Spinal cord (tissue), 10 donors: Measurements from ENCODE around the gene CTRL. TPM values are rescaled to one million over a fixed set of nuclear protein-coding genes. Genes with fewer than 3 reads are reported as not detected.
A peak's percentile ranks its signal among the peaks of the same experiment; 100 is the strongest.

Experiments
- DNase-seq, 6 donors: peaks; one replicate each; pipeline versions ENCODE4 v3.0.0 to v3.0.0-alpha.2; 2013 to 2015; ENCODE audit warnings: low spot score in 6 of 6, low read depth in 4 of 6
- H3K27ac ChIP-seq: one replicate; pipeline ENCODE4 v1.5.1; 2013; ENCODE audit warnings: low read depth, low read length, control low read depth
- H3K27me3 ChIP-seq: one replicate; pipeline ENCODE4 v1.6.1; 2013; ENCODE audit warnings: low read length; ENCODE audit not compliant: control insufficient read depth, insufficient read depth
- H3K36me3 ChIP-seq: one replicate; pipeline ENCODE4 v1.6.1; 2013; ENCODE audit warnings: low read length; ENCODE audit not compliant: control insufficient read depth, insufficient read depth
- H3K4me1 ChIP-seq: one replicate; pipeline ENCODE4 v1.6.1; 2013; ENCODE audit warnings: low read length; ENCODE audit not compliant: control insufficient read depth, insufficient read depth
- H3K4me3 ChIP-seq: one replicate; pipeline ENCODE4 v1.5.1; 2013; ENCODE audit warnings: low read depth, low read length, control low read depth
- H3K9me3 ChIP-seq: one replicate; pipeline ENCODE4 v1.6.1; 2013; ENCODE audit warnings: low read length; ENCODE audit not compliant: control insufficient read depth, insufficient read depth
- WGBS: methylation state at CpG from one replicate; pipeline ENCODE4 v1.1.5; 2013; ENCODE audit warnings: missing lambda C conversion rate; ENCODE audit not compliant: insufficient coverage; 5-methylcytosine and 5-hydroxymethylcytosine counted together
- polyA plus RNA-seq, 2 donors: library from polyadenylated mRNA; unstranded; fragments of 120-200 nt; gene quantifications; one replicate each; pipeline ENCODE4 v1.2.1, GENCODE V29; 2013; ENCODE audit not compliant: insufficient read length in 2 of 2
- small RNA-seq: library from RNA; depleted of rRNA; stranded (forward); fragments of <200 nt; gene quantifications from one replicate; pipeline ENCODE3, GENCODE V24; 2014; ENCODE audit warnings: low replicate concordance
- total RNA-seq, 2 donors: library from RNA; depleted of rRNA in 1 of 2; stranded (reverse); fragments of 120-200 nt in 1 of 2; fragments of >200 nt in 1 of 2; gene quantifications; one replicate each; pipeline versions ENCODE4 v1.2.3 to v1.2.4, GENCODE V29; 2013 to 2014
- donor health status: healthy.

Gene CTRL
- total and polyA plus RNA-seq, 4 donors = 0.89 to 8.1 (median 3.0) TPM

DNA sequence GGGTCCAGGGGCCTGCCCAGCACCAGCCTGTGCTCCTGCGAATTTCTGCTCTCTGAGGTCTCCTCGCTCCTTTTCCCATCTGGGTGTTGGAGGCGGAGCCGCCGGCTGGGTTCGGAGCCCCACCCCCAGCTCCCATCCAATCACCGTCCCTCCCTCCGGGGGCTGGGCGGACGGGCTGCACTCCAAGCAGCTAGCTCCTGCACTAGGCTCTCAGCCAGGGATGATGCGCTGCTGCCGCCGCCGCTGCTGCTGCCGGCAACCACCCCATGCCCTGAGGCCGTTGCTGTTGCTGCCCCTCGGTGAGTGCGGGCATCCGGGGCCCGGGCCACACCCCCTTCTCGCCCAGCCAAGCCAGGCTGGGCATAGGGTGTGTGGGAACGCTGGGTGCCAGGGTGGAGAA is 47.0 kb downstream of the CTRL start, which contains the start of gene NRN1L:
NRN1L (plus strand) TSS at position 202 of the 400 bp plus-strand sequence; CDS start at position 221, 19 bp downstream.
- Histone ChIP-seq H3K4me1 (peaks cover 26% of the 10 kb centered on the region), H3K27ac (peak within 1 kb of the TSS; percentile 33), H3K9me3 (no peaks in the 10 kb centered on the region), H3K4me3 (peak within 1 kb of the TSS; percentile 7), H3K27me3 (no peaks in the 10 kb centered on the region), H3K36me3 (peaks cover 68% of the 10 kb centered on the region)
- DNase-seq = peak in 5 of 6 donors; percentile 52 to 94 (median 75)
- 6% methylated on average over 22 of the region's 22 CpGs for WGBS

GRCh38 chr16:67883872-67884261 is 47.8 kb downstream of the CTRL start:
- no peak overlapping the region for H3K4me3 ChIP-seq
- 59% methylated on average over 11 of the region's 11 CpGs for WGBS
- H3K4me1 ChIP-seq = peaks cover 26% of the 10 kb centered on the region
- peaks cover 77% of the 10 kb centered on the region for H3K36me3 ChIP-seq
- no peaks in the 10 kb centered on the region for H3K27me3 ChIP-seq
- DNase-seq = peak in 2 of 6 donors; percentile 34 to 57
- peak overlapping the region; percentile 33 for H3K27ac ChIP-seq
- H3K9me3 ChIP-seq = no peaks in the 10 kb centered on the region

GRCh38 chr16:67883146-67883871 is 48.4 kb downstream of the CTRL start:
- peaks cover 82% of the 10 kb centered on the region for H3K36me3 ChIP-seq
- H3K27me3 ChIP-seq = no peaks in the 10 kb centered on the region
- no peak for DNase-seq
- H3K9me3 ChIP-seq = no peaks in the 10 kb centered on the region
- H3K27ac ChIP-seq = no peak overlapping the region
- H3K4me3 ChIP-seq = no peak overlapping the region
- H3K4me1 ChIP-seq = peaks cover 23% of the 10 kb centered on the region
- 87% methylated on average over 3 of the region's 6 CpGs for WGBS

- Histone ChIP-seq H3K4me3 (no peak overlapping the region), H3K27ac (no peak overlapping the region), H3K36me3 (peaks cover 90% of the 10 kb centered on the region), H3K9me3 (no peaks in the 10 kb centered on the region), H3K4me1 (peaks cover 20% of the 10 kb centered on the region), H3K27me3 (no peaks in the 10 kb centered on the region)
- DNase-seq = no peak
- 71% methylated on average over 15 of the region's 18 CpGs for WGBS
These were observed 49.1 kb downstream of the CTRL start for GRCh38 chr16:67882374-67883145.

GRCh38 chr16:67881621-67882161 is 50.0 kb downstream of the CTRL start:
- H3K27ac ChIP-seq = no peak overlapping the region
- no peak for DNase-seq

GRCh38 chr16:67880584-67880983 is 51.1 kb downstream of the CTRL start:
- no peaks in the 10 kb centered on the region for H3K27me3 ChIP-seq
- H3K36me3 ChIP-seq = peaks cover 94% of the 10 kb centered on the region
- no peaks in the 10 kb centered on the region for H3K9me3 ChIP-seq
- no peak overlapping the region for H3K27ac ChIP-seq
- no peak overlapping the region for H3K4me3 ChIP-seq
- H3K4me1 ChIP-seq = peaks cover 20% of the 10 kb centered on the region
- WGBS = 92% methylated on average over 12 of the region's 13 CpGs
- no peak for DNase-seq

More at GRCh38 chr16:67881621-67882161, 50.0 kb downstream of the CTRL start:
- H3K9me3 ChIP-seq = no peaks in the 10 kb centered on the region
- 92% methylated on average over 17 of the region's 21 CpGs for WGBS
- H3K36me3 ChIP-seq = peaks cover 94% of the 10 kb centered on the region
- H3K27me3 ChIP-seq = no peaks in the 10 kb centered on the region
- peaks cover 20% of the 10 kb centered on the region for H3K4me1 ChIP-seq
- no peak overlapping the region for H3K4me3 ChIP-seq

- Histone ChIP-seq H3K36me3 (peaks cover 93% of the 10 kb centered on the region), H3K4me1 (peaks cover 15% of the 10 kb centered on the region), H3K27ac (no peak overlapping the region), H3K27me3 (no peaks in the 10 kb centered on the region), H3K4me3 (no peak overlapping the region), H3K9me3 (no peaks in the 10 kb centered on the region)
- DNase-seq = no peak
- 96% methylated on average over 5 of the region's 5 CpGs for WGBS
These were observed 51.7 kb downstream of the CTRL start for GRCh38 chr16:67879936-67880335.

Small RNAs within 50 kb of the gene (small RNA-seq; reads per million reads assigned to genes)
- gene NRN1L = not detected

Other genes with a start within 250 kb of the CTRL start
- 10 to 100 TPM; 26.1 to 26.8 TPM for gene GFOD2, start 212.5 kb downstream of the CTRL start, total RNA-seq
- 10 to 100 TPM; 48.0 to 56.0 TPM for gene GFOD2, start 212.5 kb downstream of the CTRL start, polyA plus RNA-seq
- 1 to 10 TPM; 6.7 to 8.2 TPM for gene RANBP10, start 125.3 kb downstream of the CTRL start, total RNA-seq
- 10 to 100 TPM; 15.9 to 25.6 TPM for gene RANBP10, start 125.3 kb downstream of the CTRL start, polyA plus RNA-seq
- 10 to 100 TPM in 1 of 2 donors, 1 to 10 TPM in 1; 4.3 to 11.7 TPM for gene TSNAXIP1, start 125.0 kb downstream of the CTRL start, total RNA-seq
- 10 to 100 TPM; 14.9 to 20.0 TPM for gene TSNAXIP1, start 125.0 kb downstream of the CTRL start, polyA plus RNA-seq
- 10 to 100 TPM; 22.4 to 39.7 TPM for gene THAP11, start 89.5 kb downstream of the CTRL start, total RNA-seq
- gene THAP11, start 89.5 kb downstream of the CTRL start, polyA plus RNA-seq = 10 to 100 TPM; 31.3 to 34.9 TPM
- 10 to 100 TPM; 47.7 to 82.6 TPM for gene NUTF2, start 84.9 kb downstream of the CTRL start, total RNA-seq
- gene NUTF2, start 84.9 kb downstream of the CTRL start, polyA plus RNA-seq = 100 to 1,000 TPM; 138 to 150 TPM
- gene CENPT, start 84.2 kb downstream of the CTRL start, total RNA-seq = 10 to 100 TPM; 22.1 to 50.8 TPM
- 10 to 100 TPM; 60.0 to 79.2 TPM for gene CENPT, start 84.2 kb downstream of the CTRL start, polyA plus RNA-seq
- gene EDC4, start 58.8 kb downstream of the CTRL start, total RNA-seq = 10 to 100 TPM; 40.8 to 46.7 TPM
- 10 to 100 TPM; 92.0 to 97.9 TPM for gene EDC4, start 58.8 kb downstream of the CTRL start, polyA plus RNA-seq
- gene NRN1L, start 47.0 kb downstream of the CTRL start, total RNA-seq = 1 to 10 TPM in 1 of 2 donors, under 1 TPM in 1; 0.89 to 2.5 TPM
- gene NRN1L, start 47.0 kb downstream of the CTRL start, polyA plus RNA-seq = 1 to 10 TPM; 1.4 to 1.6 TPM
- gene PSKH1, start 38.6 kb downstream of the CTRL start, total RNA-seq = 10 to 100 TPM in 1 of 2 donors, 1 to 10 TPM in 1; 8.7 to 18.3 TPM
- 10 to 100 TPM; 31.7 TPM for gene PSKH1, start 38.6 kb downstream of the CTRL start, polyA plus RNA-seq
- 10 to 100 TPM; 18.7 to 64.5 TPM for gene PSMB10, start 5.0 kb upstream of the CTRL start, total RNA-seq
- 10 to 100 TPM; 61.9 to 64.1 TPM for gene PSMB10, start 5.0 kb upstream of the CTRL start, polyA plus RNA-seq
- 10 to 100 TPM in 1 of 2 donors, 1 to 10 TPM in 1; 5.8 to 18.4 TPM for gene LCAT, start 12.3 kb upstream of the CTRL start, total RNA-seq
- 10 to 100 TPM; 35.3 to 50.0 TPM for gene LCAT, start 12.3 kb upstream of the CTRL start, polyA plus RNA-seq
- 10 to 100 TPM; 31.8 to 45.4 TPM for gene SLC12A4, start 36.8 kb upstream of the CTRL start, total RNA-seq
- 10 to 100 TPM; 52.9 to 58.8 TPM for gene SLC12A4, start 36.8 kb upstream of the CTRL start, polyA plus RNA-seq
- gene DPEP3, start 48.6 kb upstream of the CTRL start, total RNA-seq = under 1 TPM in 1 of 2 donors, not detected in 1; 0.11 TPM
- under 1 TPM; 0.12 to 0.22 TPM for gene DPEP3, start 48.6 kb upstream of the CTRL start, polyA plus RNA-seq
- 1 to 10 TPM; 2.7 to 3.0 TPM for gene DPEP2, start 67.6 kb upstream of the CTRL start, total RNA-seq
- gene DPEP2, start 67.6 kb upstream of the CTRL start, polyA plus RNA-seq = 1 to 10 TPM; 1.0 to 2.3 TPM
- not detected for gene DPEP2NB, start 84.0 kb upstream of the CTRL start, total RNA-seq
- not detected for gene DPEP2NB, start 84.0 kb upstream of the CTRL start, polyA plus RNA-seq
- 1 to 10 TPM; 6.9 to 7.4 TPM for gene DDX28, start 91.4 kb upstream of the CTRL start, total RNA-seq
- 1 to 10 TPM; 8.2 to 9.7 TPM for gene DDX28, start 91.4 kb upstream of the CTRL start, polyA plus RNA-seq
- gene DUS2, start 91.4 kb upstream of the CTRL start, total RNA-seq = 10 to 100 TPM; 13.9 to 16.8 TPM
- gene DUS2, start 91.4 kb upstream of the CTRL start, polyA plus RNA-seq = 10 to 100 TPM; 13.3 to 17.2 TPM
- 10 to 100 TPM; 24.7 to 36.7 TPM for gene NFATC3, start 153.5 kb upstream of the CTRL start, total RNA-seq
- 10 to 100 TPM; 15.1 to 16.9 TPM for gene NFATC3, start 153.5 kb upstream of the CTRL start, polyA plus RNA-seq